ENCODE data around the gene PIK3R1. TPM values are rescaled to one million over a fixed set of nuclear protein-coding genes. Genes with fewer than 3 reads are reported as not detected.

Gene PIK3R1
- total and polyA plus RNA-seq, 10 donors: 4.9 to 200 (median 108) TPM

- TF ChIP-seq CTCF (IDR thresholded peaks at IDR 0.05 in 8 of 11, conservative IDR thresholded peaks at IDR 0.05 in 3 of 11) (no peak), POLR2A (IDR thresholded peaks at IDR 0.05) (no peak), POLR2AphosphoS5 (IDR thresholded peaks at IDR 0.05) (no peak)
- H3K27ac ChIP-seq: peak overlapping the region in 4 of 8 donors; percentile 12 to 76 (median 43)
- DNase-seq: no peak
- peaks cover 0 to 29% (median 10%) of the 10 kb centered on the region in 6 donors for H3K36me3 ChIP-seq
- no peak overlapping the region for H3K4me3 ChIP-seq
- no peaks in the 10 kb centered on the region for H3K9me3 ChIP-seq
- H3K27me3 ChIP-seq (replicated peaks in 1 of 7): no peaks in the 10 kb centered on the region
- H3K4me1 ChIP-seq: peaks cover 48 to 100% (median 87%) of the 10 kb centered on the region in 6 donors
- intact Hi-C loops (cut with DNase I; ENCODE audit: low total_unique reads): no loop called here
These were observed 54.9 kb downstream of the PIK3R1 start for GRCh38 chr5:68270399-68270975.

- H3K27me3 ChIP-seq (replicated peaks in 1 of 7): no peaks in the 10 kb centered on the region
- WGBS, 5 donors: 70 to 78% (median 72%) methylated on average over 5 of the region's 5 CpGs
- H3K4me1 ChIP-seq: peaks cover 42 to 100% (median 82%) of the 10 kb centered on the region in 6 donors
- H3K36me3 ChIP-seq: peaks cover 0 to 35% (median 10%) of the 10 kb centered on the region in 6 donors
- peak overlapping the region in 4 of 8 donors; percentile 12 to 76 (median 43) for H3K27ac ChIP-seq
- intact Hi-C loops (cut with DNase I; ENCODE audit: low total_unique reads): no loop called here
- H3K4me3 ChIP-seq: no peak overlapping the region
- TF ChIP-seq CTCF (IDR thresholded peaks at IDR 0.05 in 8 of 11, conservative IDR thresholded peaks at IDR 0.05 in 3 of 11) (no peak), POLR2AphosphoS5 (IDR thresholded peaks at IDR 0.05) (no peak), POLR2A (IDR thresholded peaks at IDR 0.05) (no peak)
- no peak for DNase-seq
- H3K9me3 ChIP-seq: no peaks in the 10 kb centered on the region
These were observed 55.6 kb downstream of the PIK3R1 start for GRCh38 chr5:68271124-68271523.

- intact Hi-C loops (cut with DNase I; ENCODE audit: low total_unique reads): no loop called here
- Histone ChIP-seq H3K4me1 (peaks cover 30 to 100% (median 71%) of the 10 kb centered on the region in 6 donors), H3K36me3 (peaks cover 0 to 47% (median 14%) of the 10 kb centered on the region in 6 donors), H3K27ac (peak overlapping the region in 2 of 8 donors; percentile 3 to 77), H3K9me3 (no peaks in the 10 kb centered on the region), H3K27me3 (replicated peaks in 1 of 7) (no peaks in the 10 kb centered on the region), H3K4me3 (no peak overlapping the region)
- no peak for DNase-seq
- WGBS, 5 donors: 85 to 94% (median 88%) methylated on average over 2 of the region's 2 CpGs
- TF ChIP-seq CTCF (IDR thresholded peaks at IDR 0.05 in 8 of 11, conservative IDR thresholded peaks at IDR 0.05 in 3 of 11): peak in 9 of 11 experiments; percentile 30 to 54 (median 46)
- TF ChIP-seq POLR2AphosphoS5 (IDR thresholded peaks at IDR 0.05): no peak
- TF ChIP-seq POLR2A (IDR thresholded peaks at IDR 0.05): no peak
These were observed 56.7 kb downstream of the PIK3R1 start for GRCh38 chr5:68272289-68272688.

GRCh38 chr5:68273717-68274409, 58.3 kb downstream of the PIK3R1 start:
- intact Hi-C loops (cut with DNase I; ENCODE audit: low total_unique reads): no loop called here
- H3K36me3 ChIP-seq: peaks cover 0 to 62% (median 24%) of the 10 kb centered on the region in 6 donors
- H3K4me3 ChIP-seq: no peak overlapping the region
- no peaks in the 10 kb centered on the region for H3K27me3 ChIP-seq (replicated peaks in 1 of 7)
- H3K4me1 ChIP-seq: peaks cover 23 to 100% (median 59%) of the 10 kb centered on the region in 6 donors
- H3K9me3 ChIP-seq: no peaks in the 10 kb centered on the region
- 59 to 83% (median 78%) methylated on average over 3 of the region's 3 CpGs for WGBS, 5 donors
- H3K27ac ChIP-seq: peak overlapping the region in 6 of 8 donors; percentile 32 to 77 (median 66)
- DNase-seq: no peak
- no peak for TF ChIP-seq POLR2A (IDR thresholded peaks at IDR 0.05)
- TF ChIP-seq POLR2AphosphoS5 (IDR thresholded peaks at IDR 0.05): no peak
- TF ChIP-seq CTCF (IDR thresholded peaks at IDR 0.05 in 8 of 11, conservative IDR thresholded peaks at IDR 0.05 in 3 of 11): no peak
